SK-N-MC (cell line): Measurements from ENCODE around the gene CMTM7.
"Not testable (repeated sequence)": the region's sequence is repeated elsewhere in the genome, so short reads cannot be mapped to it uniquely, and the experiment has no call there.

Experiments used
- DNase-seq: peaks from one replicate; pipeline ENCODE4 v3.0.0-alpha.2; 2011; ENCODE audit warnings: low read depth, low spot score
- H3K27ac ChIP-seq: fragments of 200-600 bp; sonication (generic); 2 replicates; pipeline ENCODE4 v1.5.1; 2016; ENCODE audit warnings: mixed run types
- H3K36me3 ChIP-seq: fragments of 200-600 bp; sonication (generic); 2 replicates; pipeline ENCODE4 v1.6.1; 2017; ENCODE audit warnings: antibody characterized with exemption, low read length, mixed read lengths; ENCODE audit not compliant: insufficient read depth
- H3K4me3 ChIP-seq: fragments of 200-600 bp; sonication (generic); 2 replicates; pipeline ENCODE4 v1.5.1; 2016
- H3K9ac ChIP-seq: fragments of 200-600 bp; sonication (generic); 2 replicates; pipeline ENCODE4 v1.8.0; 2017; ENCODE audit warnings: mixed run types, mixed read lengths; ENCODE audit not compliant: insufficient read length
- H3K9me3 ChIP-seq: fragments of 200-600 bp; sonication (generic); 2 replicates; pipeline ENCODE4 v1.6.1; 2017; ENCODE audit warnings: low read depth, mild to moderate bottlenecking, antibody characterized with exemption, low read length, moderate library complexity, mixed read lengths
- EZH2 ChIP-seq: fragments of 200-600 bp; sonication (generic); IDR thresholded peaks from one replicate; pipeline ENCODE4 v1.6.1; 2017; ENCODE audit warnings: antibody characterized with exemption
- FOXP2 ChIP-seq: optimal IDR thresholded peaks from 2 replicates; pipeline ENCODE3; 2011; ENCODE audit warnings: mild to moderate bottlenecking, moderate library complexity; ENCODE audit not compliant: insufficient read depth; ENCODE audit errors: extremely low read length, control extremely low read depth
- POLR2AphosphoS5 ChIP-seq: IDR thresholded peaks from 2 replicates; pipeline ENCODE4 v1.6.1; 2012; ENCODE audit warnings: mild to moderate bottlenecking, low read depth, low read length, borderline replicate concordance

CMTM7 gene

GRCh38 chr3:32455609-32456428 is 64.2 kb downstream of the CMTM7 start:
- TF ChIP-seq EZH2 (no peak), FOXP2 (no peak), POLR2AphosphoS5 (no peak)
- Histone ChIP-seq H3K9ac (no peak overlapping the region), H3K27ac (no peak overlapping the region), H3K36me3 (no peaks in the 10 kb centered on the region), H3K9me3 (no peaks in the 10 kb centered on the region), H3K4me3 (no peak overlapping the region)
- no peak for DNase-seq

GRCh38 chr3:32456429-32457130 is 64.9 kb downstream of the CMTM7 start:
- TF ChIP-seq POLR2AphosphoS5 (no peak), EZH2 (no peak), FOXP2 (no peak)
- Histone ChIP-seq H3K27ac (no peak overlapping the region), H3K9ac (no peak overlapping the region), H3K4me3 (no peak overlapping the region), H3K9me3 (no peaks in the 10 kb centered on the region), H3K36me3 (no peaks in the 10 kb centered on the region)
- DNase-seq: no peak

- H3K9ac ChIP-seq: no peak overlapping the region
- TF ChIP-seq EZH2: no peak
- TF ChIP-seq POLR2AphosphoS5: no peak
- no peak for TF ChIP-seq FOXP2
- DNase-seq: no peak
- no peaks in the 10 kb centered on the region for H3K9me3 ChIP-seq
- H3K4me3 ChIP-seq: no peak overlapping the region
- no peak overlapping the region for H3K27ac ChIP-seq
- H3K36me3 ChIP-seq: no peaks in the 10 kb centered on the region
Measured at GRCh38 chr3:32457971-32458471, 66.4 kb downstream of the CMTM7 start.

GRCh38 chr3:32459450-32459849 is 67.8 kb downstream of the CMTM7 start:
- no peak for DNase-seq
- TF ChIP-seq EZH2 (no peak), FOXP2 (no peak), POLR2AphosphoS5 (no peak)
- Histone ChIP-seq H3K27ac (no peak overlapping the region), H3K4me3 (no peak overlapping the region), H3K9me3 (no peaks in the 10 kb centered on the region), H3K36me3 (no peaks in the 10 kb centered on the region), H3K9ac (no peak overlapping the region)

GRCh38 chr3:32460031-32460749 is 68.5 kb downstream of the CMTM7 start:
- no peak overlapping the region for H3K9ac ChIP-seq
- H3K9me3 ChIP-seq: no peaks in the 10 kb centered on the region
- TF ChIP-seq FOXP2: no peak
- no peak for DNase-seq
- no peaks in the 10 kb centered on the region for H3K36me3 ChIP-seq
- no peak overlapping the region for H3K27ac ChIP-seq
- H3K4me3 ChIP-seq: no peak overlapping the region

- not testable (repeated sequence) for H3K27ac ChIP-seq, H3K4me3 ChIP-seq, H3K9ac ChIP-seq, H3K36me3 ChIP-seq, DNase-seq, H3K9me3 ChIP-seq
Measured at GRCh38 chr3:32460817-32461496, 69.3 kb downstream of the CMTM7 start.

- not testable (repeated sequence) for H3K27ac ChIP-seq, DNase-seq, H3K9me3 ChIP-seq, H3K36me3 ChIP-seq, H3K9ac ChIP-seq, H3K4me3 ChIP-seq
Measured at GRCh38 chr3:32462191-32462986, 70.7 kb downstream of the CMTM7 start.

- not testable (repeated sequence) for H3K9me3 ChIP-seq, H3K36me3 ChIP-seq, H3K27ac ChIP-seq, H3K9ac ChIP-seq, DNase-seq, H3K4me3 ChIP-seq
Measured at GRCh38 chr3:32463415-32463814, 71.8 kb downstream of the CMTM7 start.

GRCh38 chr3:32464726-32465125 is 73.1 kb downstream of the CMTM7 start:
- not testable (repeated sequence) for H3K36me3 ChIP-seq, H3K27ac ChIP-seq, H3K4me3 ChIP-seq, DNase-seq, H3K9me3 ChIP-seq, H3K9ac ChIP-seq

- H3K9me3 ChIP-seq, H3K36me3 ChIP-seq, H3K27ac ChIP-seq, DNase-seq, H3K4me3 ChIP-seq, H3K9ac ChIP-seq: not testable (repeated sequence)
Measured at GRCh38 chr3:32466808-32467207, 75.2 kb downstream of the CMTM7 start.
